Limb (tissue), 2 donors: ENCODE data around the gene INF2.
A peak's percentile ranks its signal among the peaks of the same experiment; 100 is the strongest.
"Not testable (repeated sequence)": the region's sequence is repeated elsewhere in the genome, so short reads cannot be mapped to it uniquely, and the experiment has no call there.

Experiments
- DNase-seq, 2 donors: peaks; one replicate each; pipeline ENCODE4 v3.0.0-alpha.2; 2016; ENCODE audit errors: extremely low spot score in 2 of 2

INF2 gene

GRCh38 chr14:104689109-104689880, at the start of gene INF2:
INF2 (plus strand) TSS chr14:104689618; CDS start chr14:104701366, 11,748 bp downstream.
- peak in 1 of 2 donors; percentile 80 for DNase-seq

GRCh38 chr14:104639885-104640548, 49.4 kb upstream of the INF2 start:
- peak; percentile 51 to 82 for DNase-seq

- DNase-seq, result no peak
These were observed 48.7 kb upstream of the INF2 start for GRCh38 chr14:104640681-104641080.

- no peak for DNase-seq
These were observed 47.5 kb upstream of the INF2 start for GRCh38 chr14:104641753-104642539.

GRCh38 chr14:104642540-104642868, 46.9 kb upstream of the INF2 start:
- DNase-seq, result no peak

- DNase-seq, result no peak
These were observed 46.1 kb upstream of the INF2 start for GRCh38 chr14:104643306-104643705.

GRCh38 chr14:104644091-104644635, 45.3 kb upstream of the INF2 start:
- no peak for DNase-seq

GRCh38 chr14:104644656-104645378, 44.6 kb upstream of the INF2 start:
- DNase-seq, result no peak

GRCh38 chr14:104647467-104648043, 41.9 kb upstream of the INF2 start:
- DNase-seq, result no peak

- DNase-seq, result peak; percentile 67 to 91
These were observed 39.1 kb upstream of the INF2 start for GRCh38 chr14:104650057-104650980.

GRCh38 chr14:104650981-104651875, 38.2 kb upstream of the INF2 start:
- DNase-seq, result no peak

GRCh38 chr14:104651876-104652260, 37.5 kb upstream of the INF2 start:
- no peak for DNase-seq

- no peak for DNase-seq
These were observed 37.0 kb upstream of the INF2 start for GRCh38 chr14:104652386-104652785.

GRCh38 chr14:104653130-104653920, 36.1 kb upstream of the INF2 start:
- DNase-seq, result not testable (repeated sequence)

- DNase-seq, result no peak
These were observed 35.3 kb upstream of the INF2 start for GRCh38 chr14:104654119-104654518.

- DNase-seq, result no peak
These were observed 34.1 kb upstream of the INF2 start for GRCh38 chr14:104655128-104655848.

GRCh38 chr14:104656014-104656714, 33.3 kb upstream of the INF2 start:
- no peak for DNase-seq
